PC-3 (cell line): ENCODE data around the gene GPX5. TPM values are rescaled to one million over a fixed set of nuclear protein-coding genes. Genes with fewer than 3 reads are reported as not detected.

Experiments used
- ATAC-seq: fragments of 200-7000 bp; cut with Tn5 transposase; 2 replicates; pipeline ENCODE4 v1.9.1; 2020; ENCODE audit warnings: mild to moderate bottlenecking, moderate library complexity
- BruUV-seq: library from RNA; stranded (reverse); fragments of 400-500 nt; replicated peaks from 2 replicates; lab custom pipeline; 2021; lab: Mats Ljungman, UMichigan
- CTCF ChIA-PET: fragments of 300-600 bp; sonication (Branson Sonifier 250); formaldehyde crosslinking; loops from one replicate; lab custom pipeline; 2022; ENCODE audit warnings: antibody characterized with exemption; lab: Charles Lee
- POLR2A ChIA-PET: fragments of 300-600 bp; sonication (Branson Sonifier 250); formaldehyde crosslinking; loops from one replicate; lab custom pipeline; 2022; ENCODE audit warnings: antibody characterized with exemption; ENCODE audit not compliant: unreplicated experiment; lab: Charles Lee
- DNase-seq: peaks from one replicate; pipeline ENCODE4 v3.0.0-alpha.2; 2015
- H2AFZ ChIP-seq: fragments of 300-600 bp; sonication (generic); 2 replicates; pipeline ENCODE4 v1.6.0; 2016; ENCODE audit warnings: antibody characterized with exemption, low read length
- H3F3A ChIP-seq: fragments of 300-600 bp; sonication (generic); one replicate; pipeline ENCODE4 v1.6.0; 2017; ENCODE audit warnings: antibody characterized with exemption, low read length, control low read depth, mild to moderate bottlenecking; ENCODE audit not compliant: unreplicated experiment
- H3K27ac ChIP-seq: fragments of 300-600 bp; sonication (generic); 2 replicates; pipeline ENCODE4 v1.5.1; 2016; ENCODE audit warnings: mild to moderate bottlenecking, low read length
- H3K27me3 ChIP-seq: fragments of 300-600 bp; sonication (generic); 2 replicates; pipeline ENCODE4 v1.6.1; 2016; ENCODE audit warnings: low read length, mixed read lengths
- H3K36me3 ChIP-seq: fragments of 300-600 bp; sonication (generic); 2 replicates; pipeline ENCODE4 v1.6.1; 2016; ENCODE audit warnings: low read depth, mixed run types, low read length, mixed read lengths
- H3K4me1 ChIP-seq: fragments of 300-600 bp; sonication (generic); 2 replicates; pipeline ENCODE4 v1.5.1; 2016; ENCODE audit warnings: low read length; ENCODE audit not compliant: insufficient read depth
- H3K4me2 ChIP-seq: fragments of 300-600 bp; sonication (generic); 2 replicates; pipeline ENCODE4 v1.6.0; 2016; ENCODE audit warnings: low read length
- H3K4me3 ChIP-seq: fragments of 300-600 bp; sonication (generic); 2 replicates; pipeline ENCODE4 v1.5.1; 2016; ENCODE audit warnings: mild to moderate bottlenecking, low read length, mixed read lengths
- H3K79me2 ChIP-seq: fragments of 300-600 bp; sonication (generic); 2 replicates; pipeline ENCODE4 v1.6.1; 2017; ENCODE audit warnings: low read length, mixed read lengths
- H3K9ac ChIP-seq: fragments of 300-600 bp; sonication (generic); 2 replicates; pipeline ENCODE4 v1.6.0; 2016; ENCODE audit warnings: mild to moderate bottlenecking, low read length
- H3K9me2 ChIP-seq: fragments of 300-600 bp; sonication (generic); replicated peaks from 2 replicates; pipeline ENCODE4 v1.6.1; 2016; ENCODE audit warnings: mixed run types, low read length, mixed read lengths
- H3K9me3 ChIP-seq: fragments of 300-600 bp; sonication (generic); 2 replicates; pipeline ENCODE4 v1.6.1; 2016; ENCODE audit warnings: low read length, mixed read lengths
- H4K20me1 ChIP-seq: fragments of 300-600 bp; sonication (generic); 2 replicates; pipeline ENCODE4 v1.6.1; 2016; ENCODE audit warnings: low read length, mixed read lengths
- CTCF ChIP-seq: fragments of 300-600 bp; sonication (generic); conservative IDR thresholded peaks from 2 replicates; pipeline ENCODE4 v1.5.1; 2017; ENCODE audit warnings: antibody characterized with exemption, low read depth, mild to moderate bottlenecking, low read length
- EZH2 ChIP-seq: fragments of 300-600 bp; sonication (generic); IDR thresholded peaks from one replicate; pipeline ENCODE4 v1.6.1; 2017; ENCODE audit warnings: antibody characterized with exemption, mild to moderate bottlenecking, low read length; ENCODE audit not compliant: unreplicated experiment
- EZH2phosphoT487 ChIP-seq: fragments of 300-600 bp; sonication (generic); IDR thresholded peaks from 2 replicates; pipeline ENCODE4 v1.6.1; 2018; ENCODE audit warnings: mild to moderate bottlenecking, antibody characterized with exemption, low read length, borderline replicate concordance
- intact Hi-C: fragments of 100-400 bp; cut with micrococcal nuclease; formaldehyde crosslinking; loops from 2 replicates; pipeline ENCODE4 v1.9.0; 2023
- total RNA-seq: library from RNA; depleted of rRNA; stranded (reverse); fragments of >200 nt; gene quantifications from 2 replicates; pipeline ENCODE4 v1.2.3, GENCODE V29; 2014

GPX5 gene
- total RNA-seq, 1 experiment from 2014 or later = not detected

DNA sequence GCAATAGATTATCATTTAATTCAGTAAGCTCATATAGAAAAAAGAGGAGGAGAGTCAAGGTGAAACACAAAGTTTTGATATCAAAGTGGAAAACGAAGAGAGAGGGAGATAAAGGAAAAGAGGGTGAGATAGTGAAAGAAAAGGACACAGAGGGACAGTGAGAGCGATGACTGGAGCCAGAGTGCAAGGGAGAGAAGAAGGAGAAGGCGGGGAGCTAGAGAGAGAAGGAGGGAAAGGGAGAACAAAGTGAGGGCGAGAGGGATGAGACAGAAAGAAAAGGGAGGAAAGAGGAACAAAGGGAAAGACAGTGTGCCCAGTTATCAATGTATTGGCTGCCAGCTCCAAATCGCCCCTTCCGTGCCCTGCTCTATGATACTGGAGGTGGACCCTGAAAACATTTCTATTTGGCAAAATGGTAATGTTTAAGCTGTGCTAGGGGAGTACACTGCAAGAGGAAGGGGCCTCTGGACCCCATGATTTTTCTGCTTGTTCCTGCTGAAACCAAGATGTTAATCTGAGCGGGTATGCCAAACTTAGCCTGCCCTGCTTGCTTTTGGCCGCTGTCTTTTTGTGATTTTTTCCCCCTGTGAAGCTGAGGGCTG, 27.8 kb downstream of the GPX5 start:
- H3K79me2 ChIP-seq = no peaks in the 10 kb centered on the region
- ATAC-seq (no peak), DNase-seq (no peak)
- BruUV-seq = no TSS peak
- no peak overlapping the region for H3K4me3 ChIP-seq
- H3K4me2 ChIP-seq = no peak overlapping the region
- H3K27me3 ChIP-seq = peaks cover 34% of the 10 kb centered on the region
- H4K20me1 ChIP-seq = no peaks in the 10 kb centered on the region
- TF ChIP-seq CTCF (no peak), EZH2 (no peak), EZH2phosphoT487 (no peak)
- CTCF ChIA-PET = no interaction called here
- intact Hi-C loops = no loop called here
- H3K9ac ChIP-seq = no peak overlapping the region
- H3K27ac ChIP-seq = no peak overlapping the region
- no peaks in the 10 kb centered on the region for H3F3A ChIP-seq
- no peaks in the 10 kb centered on the region for H3K36me3 ChIP-seq
- H3K9me2 ChIP-seq = no peaks in the 10 kb centered on the region
- POLR2A ChIA-PET = interaction anchor here (0.7 kb wide), 1 partner anchor 744 kb away, joined by 3 read pairs; a partner anchor contains a TSS
- H2AFZ ChIP-seq = no peak overlapping the region
- no peaks in the 10 kb centered on the region for H3K9me3 ChIP-seq
- no peaks in the 10 kb centered on the region for H3K4me1 ChIP-seq

DNA sequence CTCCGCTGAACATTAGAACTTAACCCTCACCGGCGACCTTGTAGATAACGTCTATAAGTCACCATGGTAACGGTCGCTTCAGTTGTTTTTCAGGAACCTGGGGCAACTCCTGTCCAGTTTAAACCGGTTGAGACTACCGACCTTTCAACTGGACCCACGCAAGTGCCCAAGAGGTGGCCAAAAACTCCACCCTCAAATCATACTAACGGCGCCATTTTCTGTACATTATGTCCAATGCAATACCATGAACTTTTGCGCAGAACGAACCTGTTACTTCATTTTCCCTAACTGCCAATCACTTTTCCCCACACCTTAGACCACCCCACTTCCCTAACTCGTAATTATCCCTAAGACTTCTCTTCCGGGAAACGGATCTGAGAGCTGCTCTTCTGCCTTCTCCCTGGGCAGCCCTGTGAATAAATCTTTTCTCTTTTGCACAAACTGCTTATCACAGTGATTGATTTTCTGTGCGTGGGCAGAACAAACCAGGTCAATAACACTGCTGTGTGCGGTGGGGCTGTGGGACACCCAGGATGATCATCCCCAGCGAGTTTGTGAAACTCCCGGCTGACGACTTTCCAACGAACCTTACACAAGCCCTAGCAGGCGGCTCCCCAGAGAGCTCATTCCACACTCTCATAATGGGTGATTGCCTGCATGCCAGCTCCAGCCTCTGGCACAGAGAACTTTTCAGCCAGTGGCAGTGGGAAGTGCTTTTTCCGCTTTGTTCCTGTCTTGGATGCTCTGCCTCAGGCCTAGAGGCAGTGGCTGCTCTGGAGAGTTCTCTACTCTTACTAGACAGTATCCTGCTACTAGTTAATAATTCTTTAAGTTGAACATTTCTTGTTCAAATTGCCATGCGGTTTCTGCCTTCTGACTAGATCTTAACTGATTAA, 28.6 kb downstream of the GPX5 start:
- CTCF ChIA-PET = no interaction called here
- no peak for ATAC-seq

More for the DNA sequence above, 28.6 kb downstream of the GPX5 start:
- DNase-seq = no peak
- Histone ChIP-seq H3K9me3 (no peaks in the 10 kb centered on the region), H4K20me1 (no peaks in the 10 kb centered on the region), H3K27me3 (peaks cover 34% of the 10 kb centered on the region), H2AFZ (no peak overlapping the region), H3K4me2 (no peak overlapping the region), H3F3A (no peaks in the 10 kb centered on the region), H3K36me3 (no peaks in the 10 kb centered on the region), H3K9ac (no peak overlapping the region), H3K27ac (no peak overlapping the region), H3K9me2 (no peaks in the 10 kb centered on the region), H3K4me1 (no peaks in the 10 kb centered on the region), H3K4me3 (no peak overlapping the region), H3K79me2 (no peaks in the 10 kb centered on the region)
- POLR2A ChIA-PET = interaction anchor here (0.7 kb wide), 1 partner anchor 745 kb away, joined by 3 read pairs; a partner anchor contains a TSS
- intact Hi-C loops = no loop called here
- no peak for TF ChIP-seq EZH2phosphoT487
- TF ChIP-seq CTCF = no peak
- no peak for TF ChIP-seq EZH2
- no TSS peak for BruUV-seq
